ENCODE measurements around the gene AMELY. TPM values are rescaled to one million over a fixed set of nuclear protein-coding genes. Genes with fewer than 3 reads are reported as not detected.

Gene AMELY
- total RNA-seq, 1 experiment from 2014 or later = not detected

GRCh38 chrY:6935497-6935896 lies 23.9 kb upstream of the AMELY start:
- ATAC-seq (no peak), DNase-seq (ENCODE audit: low read depth, low spot score) (no peak)
- Histone ChIP-seq H3K4me2 (ENCODE audit: low read length) (no peak overlapping the region), H4K20me1 (ENCODE audit: insufficient read depth) (no peaks in the 10 kb centered on the region), H3K27ac (ENCODE audit: low read depth, low read length) (no peak overlapping the region), H3K4me1 (ENCODE audit: control insufficient read depth in 1 of 2, insufficient read depth in 2 of 2, low read length in 2 of 2) (no peaks in the 10 kb centered on the region), H3K79me2 (ENCODE audit: insufficient read depth, low read length) (no peaks in the 10 kb centered on the region), H3K36me3 (ENCODE audit: control insufficient read depth in 1 of 2, insufficient read depth in 2 of 2, low read length in 2 of 2) (no peaks in the 10 kb centered on the region), H2AFZ (ENCODE audit: low read depth, low read length, poor library complexity, severe bottlenecking) (no peak overlapping the region), H3K9me2 (ENCODE audit: insufficient read depth) (no peaks in the 10 kb centered on the region), H3K9ac (ENCODE audit: low read length) (no peak overlapping the region), H3K27me3 (ENCODE audit: insufficient read depth, low read length) (no peaks in the 10 kb centered on the region), H3K4me3 (replicated peaks in 1 of 2; ENCODE audit: low read depth in 1 of 2, low read length in 2 of 2) (no peak overlapping the region), H3K9me3 (ENCODE audit: control insufficient read depth in 1 of 2, insufficient read depth in 1 of 2, low read depth in 1 of 2, low read length in 2 of 2) (no peaks in the 10 kb centered on the region)
- TF ChIP-seq EZH2 (IDR thresholded peaks at IDR 0.05) = no peak
- TF ChIP-seq EGR1 (IDR thresholded peaks at IDR 0.05; ENCODE audit: low read depth) = no peak
- no peak for TF ChIP-seq YY1 (IDR thresholded peaks at IDR 0.05; ENCODE audit: extremely low read depth, insufficient replicate concordance, low read depth, low read length)
- BruUV-seq (replicated peaks) = no TSS peak
- RAD21 ChIA-PET (ENCODE audit: low non-redundant PET in 1 of 2, low total read pairs in 2 of 2, uncharacterized antibody in 2 of 2, unreplicated experiment in 2 of 2) = no interaction called here
- POLR2A ChIA-PET = no interaction called here
- intact Hi-C loops (cut with micrococcal nuclease) = no loop called here
- CTCF ChIA-PET = no interaction called here

- intact Hi-C loops (cut with micrococcal nuclease) = no loop called here
- H3K9ac ChIP-seq (ENCODE audit: low read length) = no peak overlapping the region
Measured at GRCh38 chrY:6931779-6932396, 20.3 kb upstream of the AMELY start.

More at GRCh38 chrY:6931779-6932396, 20.3 kb upstream of the AMELY start:
- Histone ChIP-seq H3K4me2 (ENCODE audit: low read length) (no peak overlapping the region), H3K4me1 (ENCODE audit: control insufficient read depth in 1 of 2, insufficient read depth in 2 of 2, low read length in 2 of 2) (no peaks in the 10 kb centered on the region), H3K9me3 (ENCODE audit: control insufficient read depth in 1 of 2, insufficient read depth in 1 of 2, low read depth in 1 of 2, low read length in 2 of 2) (no peaks in the 10 kb centered on the region), H3K27me3 (ENCODE audit: insufficient read depth, low read length) (no peaks in the 10 kb centered on the region), H4K20me1 (ENCODE audit: insufficient read depth) (no peaks in the 10 kb centered on the region), H3K4me3 (replicated peaks in 1 of 2; ENCODE audit: low read depth in 1 of 2, low read length in 2 of 2) (no peak overlapping the region), H2AFZ (ENCODE audit: low read depth, low read length, poor library complexity, severe bottlenecking) (no peak overlapping the region), H3K79me2 (ENCODE audit: insufficient read depth, low read length) (no peaks in the 10 kb centered on the region), H3K27ac (ENCODE audit: low read depth, low read length) (no peak overlapping the region), H3K36me3 (ENCODE audit: control insufficient read depth in 1 of 2, insufficient read depth in 2 of 2, low read length in 2 of 2) (no peaks in the 10 kb centered on the region), H3K9me2 (ENCODE audit: insufficient read depth) (no peaks in the 10 kb centered on the region)
- CTCF ChIA-PET = no interaction called here
- DNase-seq (ENCODE audit: low read depth, low spot score) = no peak
- TF ChIP-seq EGR1 (IDR thresholded peaks at IDR 0.05; ENCODE audit: low read depth) (no peak), EZH2phosphoT487 (IDR thresholded peaks at IDR 0.05; ENCODE audit: borderline replicate concordance) (no peak), CEBPB (IDR thresholded peaks at IDR 0.05; ENCODE audit: low read depth) (no peak), EZH2 (IDR thresholded peaks at IDR 0.05) (no peak), TCF7L2 (IDR thresholded peaks at IDR 0.05; ENCODE audit: borderline replicate concordance, extremely low read depth, insufficient read depth, insufficient read length) (no peak), SRF (IDR thresholded peaks at IDR 0.05; ENCODE audit: low read depth) (no peak), ZNF274 (IDR thresholded peaks at IDR 0.05; ENCODE audit: low read depth, low read length) (no peak), CTCF (IDR thresholded peaks at IDR 0.05 in 2 of 3, conservative IDR thresholded peaks at IDR 0.05 in 1 of 3; ENCODE audit: borderline replicate concordance in 1 of 3, insufficient read depth in 1 of 3, low read depth in 2 of 3, low read length in 2 of 3) (no peak), JUND (IDR thresholded peaks at IDR 0.05) (no peak), RAD21 (IDR thresholded peaks at IDR 0.05; ENCODE audit: low read depth) (no peak), ELF1 (IDR thresholded peaks at IDR 0.05; ENCODE audit: borderline replicate concordance, low read depth) (no peak), SIN3A (IDR thresholded peaks at IDR 0.05; ENCODE audit: low read depth) (no peak), ZFX (IDR thresholded peaks at IDR 0.05) (no peak), FOSL1 (IDR thresholded peaks at IDR 0.05; ENCODE audit: low read depth) (no peak), POLR2AphosphoS5 (IDR thresholded peaks at IDR 0.05; ENCODE audit: low read depth, low read length) (no peak)
- TF ChIP-seq, protein P1, sequence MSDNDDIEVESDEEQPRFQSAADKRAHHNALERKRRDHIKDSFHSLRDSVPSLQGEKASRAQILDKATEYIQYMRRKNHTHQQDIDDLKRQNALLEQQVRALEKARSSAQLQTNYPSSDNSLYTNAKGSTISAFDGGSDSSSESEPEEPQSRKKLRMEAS (IDR thresholded peaks at IDR 0.05) = no peak
- RAD21 ChIA-PET (ENCODE audit: low non-redundant PET in 1 of 2, low total read pairs in 2 of 2, uncharacterized antibody in 2 of 2, unreplicated experiment in 2 of 2) = no interaction called here
- no TSS peak for BruUV-seq (replicated peaks)
- no peak for ATAC-seq
- POLR2A ChIA-PET = no interaction called here
